ENCODE data around the gene HIBCH.
"Not testable (repeated sequence)": the region's sequence is repeated elsewhere in the genome, so short reads cannot be mapped to it uniquely, and the experiment has no call there.

HIBCH gene

DNA sequence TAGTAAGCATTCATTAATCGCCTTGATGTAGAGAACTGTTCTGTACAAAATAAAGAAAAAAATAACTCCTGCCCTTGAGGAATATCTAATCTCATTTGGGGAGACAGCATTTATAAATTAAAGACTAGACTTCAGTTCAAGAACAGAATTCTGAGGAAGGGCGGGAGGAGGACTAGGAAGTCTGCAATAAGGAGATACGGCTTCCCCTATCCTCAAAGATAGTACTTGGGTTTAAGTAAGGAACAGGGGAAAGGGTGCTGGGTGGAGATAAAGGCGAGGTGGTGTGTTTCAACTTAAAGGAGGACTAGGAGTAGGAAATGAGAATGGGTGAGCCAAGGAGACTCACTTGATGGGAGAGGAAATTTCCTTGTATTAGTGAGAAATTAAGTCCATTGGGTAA is 135.2 kb downstream of the HIBCH start:
- no peak for DNase-seq

DNA sequence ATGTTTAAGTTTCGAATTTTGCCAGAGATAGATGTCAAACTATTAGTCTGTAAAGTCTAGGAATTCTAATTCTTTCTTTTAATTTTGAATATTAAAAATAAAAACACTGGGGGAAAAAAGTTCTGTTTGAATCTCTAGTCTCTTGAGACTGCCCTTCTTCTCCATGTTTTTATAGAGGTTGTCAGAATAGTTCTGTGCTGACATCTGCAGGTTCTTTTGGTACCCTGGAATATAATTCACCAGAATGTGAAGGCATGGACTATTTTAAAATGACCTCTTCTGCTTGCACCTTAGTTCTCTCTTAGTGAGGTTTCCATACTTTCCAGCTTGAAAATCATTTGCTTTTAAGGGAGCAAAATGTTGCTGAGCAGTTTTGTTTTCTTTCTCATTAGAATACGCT is 136.1 kb downstream of the HIBCH start:
- no peak for DNase-seq

DNA sequence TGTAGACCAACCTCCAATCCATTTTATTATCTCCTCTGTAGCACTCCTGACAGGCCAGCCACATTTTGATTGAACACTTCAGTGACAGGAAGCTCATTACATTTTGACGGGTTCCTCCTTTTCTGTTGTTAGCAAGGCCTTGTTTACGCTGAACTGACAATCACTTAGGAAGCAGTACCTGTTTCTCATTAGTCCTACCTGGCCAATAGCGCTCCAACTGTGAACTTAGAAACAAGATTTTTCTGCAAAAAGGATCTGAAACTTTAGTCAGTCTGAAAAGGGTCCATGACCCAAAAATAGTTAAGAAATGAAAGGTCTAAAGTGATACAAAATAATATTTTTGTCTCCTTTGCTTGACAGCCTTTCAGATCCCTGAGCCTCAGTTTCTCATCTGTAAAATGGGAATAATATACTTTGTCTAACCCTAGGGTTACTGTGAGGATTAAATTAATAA is 137.5 kb downstream of the HIBCH start:
- DNase-seq = peak; percentile 16

DNA sequence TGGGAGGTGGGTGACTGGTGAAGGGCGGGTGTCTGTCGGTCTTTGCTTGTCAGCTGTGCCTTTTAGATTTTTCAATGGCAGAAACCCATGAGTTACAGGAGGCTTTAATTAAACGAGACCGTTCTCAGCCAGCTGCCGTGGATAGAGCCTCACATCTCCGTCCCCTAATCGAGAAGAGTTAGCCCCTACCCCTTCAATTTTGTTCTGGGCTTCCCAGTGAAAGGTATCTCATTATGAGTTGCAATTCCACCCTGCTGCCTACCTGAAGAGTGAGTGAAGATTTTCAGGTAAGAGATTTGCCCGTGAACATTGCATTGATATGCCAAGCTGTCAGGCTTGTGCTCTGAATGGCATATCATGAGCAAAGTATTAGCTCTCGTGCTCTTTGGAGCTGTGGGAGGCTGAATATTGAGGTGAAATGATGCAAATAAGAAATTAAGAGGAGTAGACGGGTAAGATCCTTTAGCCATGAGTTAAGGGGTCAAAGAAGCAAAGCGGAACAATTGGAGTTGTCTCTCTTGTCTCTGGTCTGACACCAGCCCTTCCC is 138.4 kb downstream of the HIBCH start:
- peak; percentile 79 for DNase-seq

DNA sequence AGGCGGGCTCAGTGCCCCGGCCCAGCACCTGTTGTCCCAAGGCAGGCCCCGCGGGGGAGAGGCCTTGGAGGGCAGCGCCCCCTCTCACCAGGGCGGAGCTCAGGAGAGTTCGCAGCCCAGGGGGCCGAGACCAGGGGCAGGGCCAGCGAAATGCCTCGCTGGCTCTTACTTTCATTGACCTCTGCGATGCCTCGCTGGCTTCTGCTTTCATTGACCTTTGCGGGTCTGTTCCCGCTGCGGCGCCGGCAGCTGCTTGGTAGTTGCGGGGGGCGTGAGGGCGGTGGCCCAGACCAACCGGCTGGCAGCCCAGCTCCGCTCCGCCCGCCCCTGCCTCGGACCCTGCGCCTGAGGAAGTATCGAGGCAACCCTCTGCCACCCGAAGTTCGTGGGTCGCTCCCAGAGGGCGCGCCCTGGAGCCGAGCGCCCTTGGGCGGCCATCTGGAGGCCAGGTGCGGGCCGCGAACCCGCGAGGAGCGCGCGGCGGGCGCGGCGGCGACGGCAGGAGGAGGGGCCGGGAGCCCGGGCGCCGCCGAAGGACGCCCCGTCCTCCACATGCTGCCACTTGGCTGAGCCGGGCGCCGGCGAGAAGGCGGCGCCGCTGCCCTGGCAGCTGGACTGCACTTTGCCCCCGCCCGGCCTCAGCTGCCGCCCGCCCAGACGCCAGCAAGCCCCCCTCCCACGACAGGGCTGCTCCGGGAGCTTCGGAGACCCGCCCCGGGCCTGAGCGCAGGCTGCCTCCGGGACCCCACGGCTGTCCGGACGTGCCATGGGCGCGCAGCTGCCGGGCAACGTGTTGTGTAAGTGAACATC is 139.1 kb downstream of the HIBCH start:
- peak; percentile 77 for DNase-seq

- no peak for DNase-seq
These were observed 139.8 kb downstream of the HIBCH start for GRCh38 chr2:190179754-190180312.

DNA sequence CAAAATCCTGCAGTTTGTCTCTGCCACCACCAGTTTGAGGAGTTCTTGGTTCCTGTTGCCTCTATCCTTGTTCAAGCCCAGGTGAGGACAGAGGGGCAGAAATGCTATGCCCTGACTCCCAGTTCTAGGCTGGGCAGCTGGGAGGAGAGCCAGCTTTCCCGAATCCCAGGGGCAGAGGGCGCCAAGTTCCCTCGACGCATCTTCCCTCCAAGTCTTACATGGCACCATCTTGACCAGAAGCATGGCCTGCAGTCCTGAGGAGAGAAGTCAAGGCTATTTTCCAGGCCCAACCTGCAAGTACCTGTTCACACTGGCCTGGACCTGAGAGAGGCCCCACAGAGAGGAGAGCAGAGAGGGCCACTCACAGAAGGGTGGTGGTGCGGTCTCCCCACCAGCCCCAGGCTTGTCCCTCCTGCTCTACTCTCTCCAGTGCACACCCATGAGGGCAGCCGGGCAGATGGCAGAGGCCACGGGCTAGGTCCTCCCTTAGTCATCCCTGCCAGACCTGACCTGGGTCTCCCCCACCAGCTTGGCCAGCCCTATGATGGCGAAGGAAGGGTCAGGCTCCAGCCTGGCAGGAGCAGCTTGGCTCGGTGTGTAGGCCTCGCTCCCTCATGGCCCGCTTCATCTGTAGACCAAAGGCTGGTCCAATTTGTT is 141.4 kb downstream of the HIBCH start:
- no peak for DNase-seq

- peak; percentile 27 for DNase-seq
These were observed 142.2 kb downstream of the HIBCH start for GRCh38 chr2:190177249-190178040.

DNA sequence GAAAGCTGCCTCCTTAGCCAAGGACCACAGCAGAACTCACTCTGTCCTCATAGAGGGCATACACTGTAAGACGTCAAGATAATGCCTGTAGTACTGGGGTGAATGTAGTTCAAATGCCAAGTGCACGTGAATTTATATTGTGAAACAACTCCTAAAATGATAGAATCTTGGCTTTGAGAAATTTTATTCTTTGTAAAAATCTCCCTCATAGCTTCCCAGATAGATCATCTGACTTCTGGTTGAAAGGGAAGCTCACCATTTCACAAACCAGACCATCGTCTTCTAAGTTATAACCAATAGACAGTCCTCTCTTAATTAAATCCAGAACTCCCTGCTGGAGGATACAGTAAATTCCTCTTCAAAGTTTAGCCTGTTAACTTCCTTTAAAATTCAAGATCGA is 146.2 kb downstream of the HIBCH start:
- no peak for DNase-seq

- no peak for DNase-seq
These were observed 149.0 kb downstream of the HIBCH start for GRCh38 chr2:190170673-190171072.

DNA sequence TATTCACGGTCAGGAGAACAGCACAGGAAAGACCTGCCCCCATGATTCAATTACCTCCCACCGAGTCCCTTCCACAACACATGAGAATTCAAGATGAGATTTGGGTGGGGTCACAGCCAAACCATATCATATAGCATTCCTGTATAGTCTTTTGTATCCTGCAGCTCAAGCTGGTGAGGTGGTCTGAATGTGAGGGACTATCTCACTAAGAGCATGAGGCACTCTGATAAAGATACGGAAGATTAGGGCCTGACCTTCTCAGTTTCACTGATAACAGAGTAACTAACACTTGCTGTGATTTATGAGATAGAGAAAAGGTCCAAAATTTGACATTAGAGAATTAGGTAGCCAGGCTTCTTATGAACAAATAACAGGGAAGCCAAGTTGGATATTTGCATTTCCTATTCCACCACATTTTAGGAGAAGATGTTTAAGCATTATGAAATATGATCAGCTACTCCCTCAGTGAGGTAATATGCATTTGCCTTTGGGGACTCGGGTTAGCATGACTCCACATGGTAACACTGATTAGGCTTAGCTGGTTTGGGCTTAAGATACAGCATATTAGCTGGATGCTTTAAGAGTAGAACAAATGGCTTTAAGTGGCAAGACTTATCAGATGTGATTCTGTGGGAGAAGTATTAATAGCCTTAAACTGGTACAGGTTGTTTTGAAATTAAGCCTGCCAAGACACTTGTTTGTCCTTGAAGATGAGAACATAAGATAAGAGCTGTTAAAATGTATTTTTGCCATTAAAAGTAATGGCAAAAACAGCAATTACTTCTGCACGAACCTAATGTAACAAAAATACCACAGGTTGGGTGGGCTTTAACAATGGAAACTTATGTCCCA is 150.2 kb downstream of the HIBCH start:
- DNase-seq = no peak

DNA sequence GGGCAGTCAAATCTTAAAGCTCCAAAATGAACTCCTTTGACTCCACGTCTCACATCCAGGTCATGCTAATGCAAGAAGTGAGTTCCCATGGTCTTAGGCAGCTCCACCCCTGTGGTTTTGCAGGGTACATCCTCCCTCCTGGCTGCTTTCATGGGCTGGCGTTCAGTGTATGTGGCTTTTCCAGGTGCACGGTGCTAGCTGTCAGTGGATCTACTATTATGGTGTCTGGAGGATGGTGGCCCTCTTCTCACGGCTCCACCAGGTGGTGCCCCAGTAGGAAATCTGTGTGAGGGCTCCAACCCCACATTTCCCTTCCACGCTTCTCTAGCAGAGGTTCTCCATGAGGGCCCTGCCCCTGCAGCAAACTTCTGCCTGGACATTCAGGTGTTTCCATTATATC is 151.9 kb downstream of the HIBCH start:
- DNase-seq = no peak

DNA sequence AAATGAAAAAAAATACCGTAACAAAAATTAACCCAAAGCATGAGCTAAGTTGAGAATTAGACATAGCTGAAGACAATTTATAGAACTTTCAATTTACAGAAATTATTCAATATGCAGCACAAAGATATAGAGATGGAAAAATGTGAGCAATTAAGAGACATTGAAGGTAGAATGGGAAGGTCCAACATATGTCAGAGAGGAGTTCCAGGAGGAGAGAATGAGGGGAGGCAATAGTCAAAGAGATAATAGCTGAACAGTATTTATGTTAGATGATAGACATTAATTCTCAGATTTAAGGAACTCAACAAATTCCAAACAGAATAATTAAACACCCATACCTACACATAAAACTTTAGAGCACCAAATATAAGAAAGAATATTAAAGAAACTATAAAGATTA is 154.1 kb downstream of the HIBCH start:
- DNase-seq = no peak

DNA sequence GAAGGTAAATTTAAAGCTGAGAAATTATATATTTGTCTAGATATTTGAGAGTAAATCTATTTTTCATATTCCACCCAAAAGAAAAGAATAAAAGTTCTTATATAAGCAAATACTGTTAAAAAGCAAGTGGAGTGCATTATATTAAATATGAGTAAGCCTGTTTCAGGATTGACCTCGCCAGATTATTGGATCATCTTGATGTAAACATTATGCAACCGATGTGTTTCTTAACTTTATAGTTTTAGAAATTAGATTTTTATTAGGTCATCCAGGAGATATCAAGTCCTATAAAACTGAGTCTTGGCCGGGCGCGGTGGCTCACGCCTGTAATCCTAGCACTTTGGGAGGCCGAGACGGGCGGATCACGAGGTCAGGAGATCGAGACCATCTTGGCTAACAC is 156.8 kb downstream of the HIBCH start:
- DNase-seq = no peak

DNA sequence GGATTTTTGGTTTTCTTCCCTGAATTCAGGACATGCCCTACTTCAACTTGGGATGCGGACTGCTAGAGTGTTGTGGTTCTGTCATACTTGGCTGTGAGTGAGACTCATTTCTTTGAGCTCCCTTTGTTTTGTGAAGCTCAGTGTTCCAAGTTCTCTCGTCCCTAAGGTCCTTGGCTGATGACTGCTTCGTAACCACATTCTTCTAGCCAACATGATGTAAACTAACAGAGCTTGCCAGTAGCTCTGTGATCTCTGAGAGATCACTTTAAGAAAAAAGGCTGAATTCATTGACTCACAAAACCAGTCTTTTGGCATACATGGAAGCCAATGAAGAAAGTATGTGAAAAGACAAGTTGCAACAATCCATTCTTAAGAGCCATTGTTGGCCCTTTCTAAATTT is 160.2 kb downstream of the HIBCH start:
- peak; percentile 27 for DNase-seq

DNA sequence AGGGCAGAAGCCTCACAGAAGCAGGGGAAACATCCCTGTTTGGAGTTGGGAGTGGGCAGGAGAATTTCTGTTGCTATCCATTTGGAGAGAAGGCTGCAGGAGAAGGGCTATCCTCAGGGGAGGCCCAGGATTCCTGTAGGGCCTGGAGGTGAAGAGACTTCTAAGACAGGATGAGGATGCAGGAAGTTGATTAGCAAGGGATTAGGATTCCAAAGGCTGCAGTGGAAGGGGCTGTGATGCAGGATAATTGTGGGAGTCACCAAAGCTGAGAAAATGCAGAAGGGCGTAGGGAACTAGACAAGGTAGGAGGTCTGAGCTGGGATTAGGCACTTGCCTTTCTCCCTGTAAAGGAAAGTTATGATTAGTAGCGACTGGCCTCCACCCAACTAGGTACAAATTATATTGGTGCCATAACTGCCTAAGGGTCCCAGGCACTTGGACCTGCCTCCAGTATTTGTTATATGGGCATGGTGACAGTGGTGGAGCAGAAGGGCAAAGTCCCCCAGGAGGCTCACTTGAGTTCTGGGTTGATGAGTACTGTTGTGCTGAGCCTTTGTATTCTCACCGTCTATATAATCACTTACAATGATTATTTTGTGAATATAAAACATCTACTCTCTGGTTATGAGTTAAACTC is 160.7 kb downstream of the HIBCH start:
- no peak for DNase-seq

GRCh38 chr2:190157613-190158528 is 161.8 kb downstream of the HIBCH start:
- not testable (repeated sequence) for DNase-seq

GRCh38 chr2:190156530-190157212 is 163.0 kb downstream of the HIBCH start:
- DNase-seq = no peak
